Endometrium (tissue), 2 donors: ENCODE measurements around the gene NOG.

Source experiments
- FAIRE-seq: peaks from 2 replicates; lab custom pipeline; 2012; peaks lifted over from hg19 to GRCh38; lab: Jason Lieb, UNC
- donor health status: control.
- donor health status: control.

Gene NOG

DNA sequence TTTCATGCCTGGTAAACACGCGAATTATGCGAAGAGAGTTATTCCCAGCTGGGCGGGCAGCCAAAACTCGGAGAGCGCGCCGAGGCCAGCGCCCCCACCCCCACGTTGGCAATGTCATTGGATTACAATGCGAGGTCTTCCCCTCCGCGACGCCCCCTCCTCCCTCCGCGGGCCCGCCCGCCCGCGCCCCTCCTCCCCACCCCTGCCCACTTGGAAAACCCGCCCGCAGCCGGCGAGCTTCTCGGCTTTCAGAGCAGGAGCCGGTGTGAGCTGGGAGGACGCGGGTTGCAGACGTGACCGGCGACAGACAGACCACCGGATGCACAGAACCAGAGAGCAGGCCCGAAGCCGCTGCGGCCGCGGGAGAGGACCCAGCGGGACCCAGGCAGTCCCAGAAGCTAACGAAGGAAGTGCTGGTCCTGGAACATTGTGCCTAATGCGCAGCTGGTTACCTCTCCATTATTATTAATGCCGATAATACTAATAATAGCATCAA is 4.0 kb downstream of the NOG start:
- FAIRE-seq, result no peak

GRCh38 chr17:56598466-56598865 is 5.0 kb downstream of the NOG start:
- FAIRE-seq, result no peak

DNA sequence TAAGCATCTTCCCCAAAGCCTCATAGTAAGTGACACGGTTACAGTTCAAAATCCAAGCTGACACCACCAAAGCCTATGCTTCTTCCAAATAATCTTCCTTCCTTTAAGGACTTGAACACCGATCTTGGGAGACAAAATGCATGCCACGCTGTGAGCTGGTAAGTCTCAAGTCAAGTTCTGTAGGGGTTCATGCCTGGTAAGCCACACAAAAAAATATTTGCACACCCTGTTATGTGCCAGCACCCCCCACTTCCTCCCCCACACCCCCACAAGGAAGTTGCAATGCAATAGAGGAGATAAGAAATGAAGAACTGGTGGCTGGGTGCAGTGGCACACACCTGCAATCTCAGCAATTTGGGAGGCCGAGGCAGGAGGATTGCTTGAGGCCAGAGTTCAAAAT is 5.6 kb downstream of the NOG start:
- FAIRE-seq, result no peak

DNA sequence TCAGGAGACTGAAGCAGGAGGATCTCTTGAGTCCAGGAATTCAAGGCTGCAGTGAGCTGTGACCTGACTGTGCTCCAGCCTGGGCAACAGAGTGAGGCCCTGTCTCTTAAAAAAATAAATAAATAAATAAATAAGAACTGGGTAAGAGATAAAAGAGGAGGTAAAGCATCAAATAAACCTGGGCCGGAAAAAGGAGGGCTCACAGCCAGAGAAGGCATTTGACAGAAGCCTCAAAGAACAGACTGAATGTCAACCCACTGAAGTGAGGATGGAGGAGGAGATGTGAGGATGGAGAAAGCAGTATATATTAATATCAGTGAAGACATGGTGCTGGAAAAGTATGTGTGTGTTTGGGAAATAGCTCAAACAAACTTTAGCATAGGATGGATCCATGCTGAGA is 6.1 kb downstream of the NOG start:
- no peak for FAIRE-seq

DNA sequence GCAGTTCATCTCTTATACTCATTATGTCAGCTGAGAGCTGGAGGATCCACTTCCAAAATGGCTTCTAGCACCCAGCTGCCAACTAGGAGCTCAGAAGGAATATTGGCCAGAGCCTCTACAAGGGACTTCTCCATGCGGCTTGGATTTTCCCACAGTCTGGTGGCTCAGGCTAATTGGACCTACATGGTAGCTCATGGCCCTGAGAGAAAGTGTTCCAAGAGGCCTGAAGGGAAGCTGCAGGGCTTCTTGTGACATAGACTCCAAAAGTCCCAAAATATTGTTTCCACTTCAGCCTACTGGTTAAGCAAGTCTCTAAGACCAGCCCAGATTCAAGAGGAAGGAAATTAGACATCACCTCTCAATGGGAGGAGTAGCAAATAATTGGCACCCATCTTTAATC is 6.8 kb downstream of the NOG start:
- no peak for FAIRE-seq

DNA sequence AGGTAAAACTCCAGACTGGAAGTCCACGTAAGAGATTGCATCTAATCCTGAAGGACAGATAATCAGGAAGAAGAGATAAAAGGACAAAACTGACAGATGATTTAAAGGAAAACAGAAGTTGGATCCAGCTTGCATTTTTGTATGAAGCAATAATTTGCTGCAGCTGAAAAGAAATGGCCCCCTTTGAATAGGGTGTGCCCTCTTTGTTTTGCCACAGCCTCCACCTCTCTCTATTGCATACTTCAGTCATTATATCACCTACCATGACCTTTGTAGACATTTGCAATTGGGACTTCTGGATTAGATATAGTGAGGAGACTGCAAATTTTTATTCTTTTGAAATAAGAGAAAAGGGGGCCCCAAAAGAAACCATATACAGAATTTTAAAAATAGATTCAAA is 8.1 kb downstream of the NOG start:
- no peak for FAIRE-seq

GRCh38 chr17:56602292-56603130 is 9.0 kb downstream of the NOG start:
- FAIRE-seq, result no peak

DNA sequence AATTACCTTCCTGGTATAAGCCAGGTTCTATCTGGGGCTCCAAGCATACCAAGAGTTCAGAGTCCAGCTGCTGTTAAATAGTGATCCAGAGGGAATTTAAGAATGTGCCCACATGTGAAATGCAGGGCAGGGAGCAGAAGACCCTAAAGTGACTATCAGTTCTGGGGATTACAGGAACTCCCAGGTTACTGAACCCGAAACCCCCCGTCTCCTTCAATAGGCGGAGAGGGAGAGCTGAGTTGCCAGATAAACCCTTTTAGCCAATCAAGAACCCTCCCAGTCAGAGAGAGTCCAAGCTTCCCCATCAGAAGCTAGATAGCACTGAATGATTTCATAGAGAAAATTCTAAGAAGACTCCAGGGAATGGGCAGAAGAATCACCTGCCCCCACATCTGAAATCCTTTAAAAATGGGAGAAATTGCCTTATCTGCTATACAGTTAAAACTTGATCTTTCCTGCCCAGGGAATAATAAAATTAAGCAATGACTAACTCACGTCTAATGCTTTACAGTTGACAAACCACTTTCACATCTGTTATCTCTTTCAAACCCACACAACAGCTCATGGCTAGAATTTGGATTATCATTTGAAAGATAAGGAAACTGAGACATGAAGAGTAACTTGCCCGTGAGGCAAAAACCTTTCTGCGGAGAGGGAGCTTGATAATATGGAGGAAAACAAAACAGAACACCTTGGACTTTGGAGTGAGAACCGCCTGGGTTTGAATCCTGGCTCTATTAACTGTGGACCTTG is 10.2 kb downstream of the NOG start:
- no peak for FAIRE-seq

DNA sequence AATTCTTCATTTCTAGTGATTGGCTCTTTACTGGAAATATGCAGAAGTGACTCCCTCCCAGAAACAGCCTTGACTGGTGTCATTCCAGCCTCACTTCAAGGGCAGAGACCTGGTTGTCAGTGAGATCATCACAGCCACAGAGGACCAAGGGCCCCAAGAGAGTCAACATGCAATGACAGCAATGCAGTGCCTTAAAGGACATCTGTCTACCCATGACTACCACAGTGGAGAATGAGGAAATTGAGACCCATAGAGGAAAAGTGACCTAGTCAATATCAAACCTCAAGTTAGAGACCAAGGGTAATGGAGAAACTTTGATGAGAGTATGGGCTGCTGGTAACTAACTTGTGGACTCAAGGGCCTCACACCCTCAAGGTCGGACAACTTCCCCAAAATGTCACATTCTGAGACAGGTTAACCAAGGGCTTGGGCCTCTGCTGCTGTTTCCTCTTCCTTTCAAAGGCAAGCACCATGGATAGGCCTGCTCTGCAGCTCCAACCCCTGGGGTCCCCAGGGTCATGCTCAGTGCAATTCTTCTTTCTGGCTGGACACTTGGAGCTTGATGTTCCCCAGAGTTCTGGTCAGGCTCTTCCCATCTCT is 11.3 kb downstream of the NOG start:
- FAIRE-seq, result no peak

- FAIRE-seq, result no peak
Observed at GRCh38 chr17:56608944-56609343, 15.4 kb downstream of the NOG start.

DNA sequence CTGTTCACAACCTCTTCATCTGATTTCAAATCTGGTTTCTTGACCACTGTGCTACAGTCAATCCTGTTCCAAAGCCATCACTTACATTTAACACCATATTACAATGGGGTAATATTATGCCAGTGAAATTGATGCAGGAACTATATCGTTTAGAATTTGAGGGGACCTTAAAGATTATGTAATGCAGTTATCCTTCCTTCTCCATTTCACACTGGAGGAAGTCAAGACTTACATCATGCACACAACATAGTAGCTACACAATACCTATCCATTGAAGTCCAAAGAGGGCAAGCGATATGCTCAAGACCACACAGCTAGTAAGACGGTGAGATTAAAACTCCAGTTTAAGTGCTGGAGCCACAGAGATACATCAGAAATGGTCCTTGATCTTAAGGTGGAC is 16.8 kb downstream of the NOG start:
- no peak for FAIRE-seq

DNA sequence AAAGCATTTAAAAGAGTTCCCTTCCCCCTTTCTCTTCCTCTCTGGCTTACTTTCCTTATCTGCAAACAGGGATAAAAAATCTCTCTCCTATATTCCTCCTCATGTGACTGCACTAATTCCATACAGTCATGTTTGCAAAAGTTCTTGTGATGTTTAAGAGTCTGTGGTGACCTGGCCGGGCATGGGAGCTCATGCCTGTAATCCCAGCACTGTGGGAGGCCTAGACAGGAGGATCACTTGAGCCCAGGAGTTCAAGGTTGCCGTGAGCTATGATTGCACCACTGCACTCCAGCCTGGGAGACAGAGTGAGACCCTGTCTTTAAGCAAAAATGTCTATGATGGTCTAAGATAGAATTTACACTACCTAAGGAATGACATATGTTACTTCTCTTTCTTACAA is 19.6 kb downstream of the NOG start:
- no peak for FAIRE-seq

DNA sequence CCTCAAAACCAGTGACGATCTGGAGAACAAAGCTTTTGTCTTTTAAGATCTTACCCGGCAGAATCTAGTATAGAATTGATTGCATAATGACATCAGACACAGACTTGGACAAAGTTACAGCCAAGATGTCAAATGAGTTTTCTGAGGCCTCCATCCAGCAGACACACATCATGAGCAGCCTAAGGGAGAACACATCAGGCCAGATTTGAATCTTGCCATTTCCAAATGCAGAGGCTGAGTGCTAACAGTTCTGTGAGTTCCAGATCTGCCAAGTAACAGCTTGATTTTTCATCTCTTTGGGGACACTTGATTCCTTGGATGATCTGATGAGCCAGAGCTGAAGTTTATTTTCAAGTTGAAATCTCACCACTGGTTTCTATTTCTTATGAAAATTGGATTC is 21.0 kb downstream of the NOG start:
- no peak for FAIRE-seq

DNA sequence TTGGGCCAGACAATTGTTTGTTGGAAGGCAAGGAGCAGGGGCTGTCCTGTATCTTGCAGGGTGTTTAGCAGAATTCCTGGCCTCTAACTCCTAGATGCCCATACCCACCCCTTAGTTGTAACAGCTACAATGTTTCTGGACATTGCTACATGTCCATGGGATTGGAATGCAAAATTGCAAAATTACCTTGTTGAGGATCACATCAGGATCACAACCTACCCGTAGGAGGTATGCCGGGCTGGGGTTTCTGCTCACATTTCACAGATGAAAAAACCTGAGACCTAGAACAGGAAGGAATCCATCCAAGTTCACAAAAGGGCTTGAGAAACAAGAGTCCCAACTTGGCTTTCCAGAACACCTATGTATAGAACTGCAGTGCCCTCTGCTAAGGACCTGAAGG is 22.7 kb downstream of the NOG start:
- no peak for FAIRE-seq

DNA sequence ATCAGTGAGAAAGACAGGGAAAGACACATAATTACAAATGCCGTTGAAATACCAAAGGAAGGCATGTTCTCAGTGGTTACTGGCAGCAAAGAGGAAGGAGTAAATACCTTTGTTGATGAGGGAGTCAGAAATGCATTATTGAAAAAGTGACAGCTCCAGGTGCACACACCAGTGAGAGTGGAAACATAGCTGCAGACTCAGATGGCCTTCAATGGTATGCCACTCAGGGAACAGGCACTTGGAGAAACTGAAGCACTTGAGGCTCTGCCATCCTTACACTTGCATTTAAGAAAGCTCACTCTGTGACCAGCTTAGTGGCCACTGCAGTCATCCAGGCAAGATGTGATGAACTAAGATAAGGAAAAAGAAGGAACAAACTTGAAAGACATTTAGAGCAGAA is 29.9 kb downstream of the NOG start:
- no peak for FAIRE-seq

DNA sequence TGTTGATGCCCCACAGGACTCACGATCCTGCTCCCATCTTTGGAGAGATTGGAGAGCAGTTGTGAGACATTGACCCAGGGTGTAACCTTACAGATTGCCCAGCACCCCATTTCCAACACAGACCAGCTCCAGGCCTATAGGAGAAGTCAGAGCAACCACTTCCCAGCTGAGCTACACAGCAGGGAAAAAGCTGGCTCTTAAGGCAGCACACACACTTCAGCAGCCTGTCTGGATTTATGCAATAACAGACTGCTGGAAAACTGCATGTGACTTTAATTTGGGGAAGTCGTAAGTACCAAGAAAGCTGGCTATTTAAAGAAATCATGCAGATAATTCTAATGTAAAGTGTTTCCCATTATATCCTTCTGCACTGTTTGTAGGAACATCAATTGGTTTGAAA is 30.8 kb downstream of the NOG start:
- FAIRE-seq, result no peak

- FAIRE-seq, result no peak
Observed at GRCh38 chr17:56624912-56625311, 31.4 kb downstream of the NOG start.

GRCh38 chr17:56629531-56630075 is 36.1 kb downstream of the NOG start:
- FAIRE-seq, result no peak

DNA sequence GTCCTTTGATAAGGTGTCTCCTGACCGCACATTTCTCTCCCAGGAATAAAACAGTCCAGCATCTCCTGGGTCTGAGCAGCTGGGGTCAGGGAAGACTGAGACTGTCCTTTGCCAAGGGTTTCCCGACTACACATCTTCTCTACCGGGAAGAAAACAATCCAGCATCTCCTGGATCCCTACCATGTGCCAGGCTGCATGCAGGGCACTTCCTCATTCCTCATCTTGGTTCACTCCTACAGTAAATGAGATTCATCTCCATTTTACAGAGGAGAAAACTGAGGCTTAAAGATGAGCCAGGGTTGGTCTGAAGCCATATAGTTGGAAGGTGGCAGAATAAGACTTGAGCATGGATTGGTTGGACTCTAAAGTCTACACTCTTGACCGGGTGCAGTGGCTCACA is 36.7 kb downstream of the NOG start:
- no peak for FAIRE-seq

- no peak for FAIRE-seq
Observed at GRCh38 chr17:56633681-56634080, 40.2 kb downstream of the NOG start.

- no peak for FAIRE-seq
Observed at GRCh38 chr17:56635641-56636040, 42.1 kb downstream of the NOG start.

DNA sequence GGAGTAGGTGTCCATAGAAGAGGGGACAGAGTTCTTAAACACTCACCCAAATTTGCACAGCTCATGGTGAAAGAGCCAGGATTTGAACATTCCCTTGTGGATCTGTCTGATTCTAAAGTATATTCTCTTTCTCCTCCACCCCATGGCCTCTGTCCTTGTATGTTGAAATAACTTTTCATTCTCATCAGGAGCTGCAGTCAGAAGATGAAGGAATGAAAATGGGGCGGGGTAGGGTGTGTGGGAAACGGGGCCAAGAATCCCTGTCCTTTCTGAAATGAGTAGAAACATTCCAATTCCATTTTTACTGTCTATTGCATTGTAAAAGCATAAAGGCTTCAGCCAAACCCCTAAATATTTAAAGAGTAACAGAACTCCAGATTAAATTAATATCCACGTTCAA is 42.8 kb downstream of the NOG start:
- FAIRE-seq, result no peak

GRCh38 chr17:56637254-56637653 is 43.8 kb downstream of the NOG start:
- no peak for FAIRE-seq
